Heart left ventricle (tissue), 13 donors: Measurements from ENCODE around the gene ZDHHC21.
"Not testable (repeated sequence)": the region's sequence is repeated elsewhere in the genome, so short reads cannot be mapped to it uniquely, and the experiment has no call there.

Experiments used
- POLR2A ChIP-seq, 2 donors: fragments of 450-650 bp; IDR thresholded peaks; one replicate each; pipeline ENCODE4 v1.6.1; 2017; ENCODE audit warnings: antibody characterized with exemption in 2 of 2, mild to moderate bottlenecking in 2 of 2, moderate library complexity in 2 of 2
- TF ChIP-seq, protein P1 (sequence below), 12 donors: fragments of 200-600 bp; sonication (generic) in 4 of 12; IDR thresholded peaks; one replicate each; pipeline versions ENCODE4 v1.5.0 to v1.8.0; 2018 to 2022; ENCODE audit warnings: antibody characterized with exemption in 12 of 12, mild to moderate bottlenecking in 5 of 12
- donor health status: ischemic (EF 13 %, LVEDD 7.1; RV severe dilation, severe dysfunction).
- donor health status: DM: no; HTN: yes; CAD: no.
- donor health status: DM: no; HTN: no; CAD: no.
- donor health status: ischemic (EF 25% LVEDD 6.9; RV normal size, moderate dysfunction).
- donor health status: ischemic (EF 25% LVEDD 5.7; RV mildly dilated, moderate dysfunction).
- donor health status: ischemic (EF 35%, LVEDD 5.7; RV mildly dilated, moderate dysfunction).
- donor health status: nonischemic (EF 11% LVEDD 7.7; RV severe dilation, severe dysfunction).
- donor health status: DM: yes; HTN: yes; CAD: no.
- donor health status: PGD.
- donor health status: ischemic (EF 29% LVEDD 5.4; RV normal size, mild dysfunction).
- donor health status: nonischemic (EF 23%, LVEDD 6.1; RV moderate dilation, normal function).

DNA sequence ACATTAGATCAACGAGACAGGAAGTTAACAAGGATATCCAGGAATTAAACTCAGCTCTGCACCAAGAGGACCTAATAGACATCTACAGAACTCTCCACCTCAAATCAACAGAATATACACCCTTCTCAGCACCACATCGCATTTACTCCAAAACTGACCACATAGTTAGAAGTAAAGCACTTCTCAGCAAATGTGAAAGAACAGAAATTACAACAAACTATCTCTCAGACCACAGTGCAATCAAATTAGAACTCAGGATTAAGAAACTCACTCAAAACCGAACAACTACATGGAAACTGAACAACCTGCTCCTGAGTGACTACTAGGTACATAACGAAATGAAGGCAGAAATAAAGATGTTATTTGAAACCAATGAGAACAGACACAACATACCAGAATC lies 10.6 kb downstream of the ZDHHC21 start:
- TF ChIP-seq, protein P1, sequence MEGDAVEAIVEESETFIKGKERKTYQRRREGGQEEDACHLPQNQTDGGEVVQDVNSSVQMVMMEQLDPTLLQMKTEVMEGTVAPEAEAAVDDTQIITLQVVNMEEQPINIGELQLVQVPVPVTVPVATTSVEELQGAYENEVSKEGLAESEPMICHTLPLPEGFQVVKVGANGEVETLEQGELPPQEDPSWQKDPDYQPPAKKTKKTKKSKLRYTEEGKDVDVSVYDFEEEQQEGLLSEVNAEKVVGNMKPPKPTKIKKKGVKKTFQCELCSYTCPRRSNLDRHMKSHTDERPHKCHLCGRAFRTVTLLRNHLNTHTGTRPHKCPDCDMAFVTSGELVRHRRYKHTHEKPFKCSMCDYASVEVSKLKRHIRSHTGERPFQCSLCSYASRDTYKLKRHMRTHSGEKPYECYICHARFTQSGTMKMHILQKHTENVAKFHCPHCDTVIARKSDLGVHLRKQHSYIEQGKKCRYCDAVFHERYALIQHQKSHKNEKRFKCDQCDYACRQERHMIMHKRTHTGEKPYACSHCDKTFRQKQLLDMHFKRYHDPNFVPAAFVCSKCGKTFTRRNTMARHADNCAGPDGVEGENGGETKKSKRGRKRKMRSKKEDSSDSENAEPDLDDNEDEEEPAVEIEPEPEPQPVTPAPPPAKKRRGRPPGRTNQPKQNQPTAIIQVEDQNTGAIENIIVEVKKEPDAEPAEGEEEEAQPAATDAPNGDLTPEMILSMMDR (IDR thresholded peaks at IDR 0.05): not testable (repeated sequence)
- not testable (repeated sequence) for TF ChIP-seq POLR2A (IDR thresholded peaks at IDR 0.05)
